ENCODE results near the gene MCUB. TPM values are rescaled to one million over a fixed set of nuclear protein-coding genes. Genes with fewer than 3 reads are reported as not detected.

The MCUB gene
- total and polyA plus RNA-seq, 2 experiments from 2014 or later: 6.2 to 9.9 TPM

DNA sequence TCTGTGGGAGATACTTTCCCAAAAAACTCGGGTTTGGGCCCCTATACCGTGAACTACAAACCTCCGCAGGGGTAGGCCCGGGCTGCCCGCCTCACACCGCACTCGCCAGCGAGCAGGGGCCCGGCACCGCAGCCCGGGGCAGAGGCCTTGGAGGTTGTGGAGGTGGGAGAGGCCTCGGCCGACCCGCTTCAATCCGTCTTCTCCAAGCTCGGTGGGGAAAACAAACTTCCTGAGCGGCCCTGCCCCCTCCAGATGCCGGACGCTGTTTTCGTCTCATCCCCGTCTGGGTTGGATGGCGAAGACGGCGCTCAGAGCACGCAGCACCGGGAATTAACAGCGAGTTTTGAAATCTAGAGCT, 442 bp upstream of the MCUB start:
- 3% methylated on average over 27 of the region's 27 CpGs for WGBS (ENCODE audit: low lambda C conversion rate, missing lambda C conversion rate)
- Histone ChIP-seq H3K27me3 (peaks cover 17% of the 10 kb centered on the region), H3K9me2 (replicated peaks; ENCODE audit: insufficient read depth) (no peaks in the 10 kb centered on the region), H3K79me2 (no peaks in the 10 kb centered on the region), H3K4me1 (ENCODE audit: insufficient read depth) (no peaks in the 10 kb centered on the region), H3K36me3 (replicated peaks; ENCODE audit: insufficient read depth, low read depth) (no peaks in the 10 kb centered on the region), H3K27ac (peak overlapping the region; percentile 44), H2AFZ (peak overlapping the region; percentile 95), H3K4me3 (peak overlapping the region; percentile 75), H3K4me2 (peak overlapping the region; percentile 100), H3K9me3 (ENCODE audit: low read depth) (no peaks in the 10 kb centered on the region), H4K20me1 (ENCODE audit: insufficient read depth, poor library complexity, severe bottlenecking) (no peaks in the 10 kb centered on the region)
- no peak for DNase-seq (ENCODE audit: low spot score)
- TF ChIP-seq, protein P1, sequence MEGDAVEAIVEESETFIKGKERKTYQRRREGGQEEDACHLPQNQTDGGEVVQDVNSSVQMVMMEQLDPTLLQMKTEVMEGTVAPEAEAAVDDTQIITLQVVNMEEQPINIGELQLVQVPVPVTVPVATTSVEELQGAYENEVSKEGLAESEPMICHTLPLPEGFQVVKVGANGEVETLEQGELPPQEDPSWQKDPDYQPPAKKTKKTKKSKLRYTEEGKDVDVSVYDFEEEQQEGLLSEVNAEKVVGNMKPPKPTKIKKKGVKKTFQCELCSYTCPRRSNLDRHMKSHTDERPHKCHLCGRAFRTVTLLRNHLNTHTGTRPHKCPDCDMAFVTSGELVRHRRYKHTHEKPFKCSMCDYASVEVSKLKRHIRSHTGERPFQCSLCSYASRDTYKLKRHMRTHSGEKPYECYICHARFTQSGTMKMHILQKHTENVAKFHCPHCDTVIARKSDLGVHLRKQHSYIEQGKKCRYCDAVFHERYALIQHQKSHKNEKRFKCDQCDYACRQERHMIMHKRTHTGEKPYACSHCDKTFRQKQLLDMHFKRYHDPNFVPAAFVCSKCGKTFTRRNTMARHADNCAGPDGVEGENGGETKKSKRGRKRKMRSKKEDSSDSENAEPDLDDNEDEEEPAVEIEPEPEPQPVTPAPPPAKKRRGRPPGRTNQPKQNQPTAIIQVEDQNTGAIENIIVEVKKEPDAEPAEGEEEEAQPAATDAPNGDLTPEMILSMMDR (IDR thresholded peaks at IDR 0.05; ENCODE audit: poor library complexity): no peak
- TF ChIP-seq EZH2 (IDR thresholded peaks at IDR 0.05; ENCODE audit: borderline replicate concordance) (no peak), EZH2phosphoT487 (IDR thresholded peaks at IDR 0.05; ENCODE audit: low read depth, severe bottlenecking, unreplicated experiment) (no peak)

DNA sequence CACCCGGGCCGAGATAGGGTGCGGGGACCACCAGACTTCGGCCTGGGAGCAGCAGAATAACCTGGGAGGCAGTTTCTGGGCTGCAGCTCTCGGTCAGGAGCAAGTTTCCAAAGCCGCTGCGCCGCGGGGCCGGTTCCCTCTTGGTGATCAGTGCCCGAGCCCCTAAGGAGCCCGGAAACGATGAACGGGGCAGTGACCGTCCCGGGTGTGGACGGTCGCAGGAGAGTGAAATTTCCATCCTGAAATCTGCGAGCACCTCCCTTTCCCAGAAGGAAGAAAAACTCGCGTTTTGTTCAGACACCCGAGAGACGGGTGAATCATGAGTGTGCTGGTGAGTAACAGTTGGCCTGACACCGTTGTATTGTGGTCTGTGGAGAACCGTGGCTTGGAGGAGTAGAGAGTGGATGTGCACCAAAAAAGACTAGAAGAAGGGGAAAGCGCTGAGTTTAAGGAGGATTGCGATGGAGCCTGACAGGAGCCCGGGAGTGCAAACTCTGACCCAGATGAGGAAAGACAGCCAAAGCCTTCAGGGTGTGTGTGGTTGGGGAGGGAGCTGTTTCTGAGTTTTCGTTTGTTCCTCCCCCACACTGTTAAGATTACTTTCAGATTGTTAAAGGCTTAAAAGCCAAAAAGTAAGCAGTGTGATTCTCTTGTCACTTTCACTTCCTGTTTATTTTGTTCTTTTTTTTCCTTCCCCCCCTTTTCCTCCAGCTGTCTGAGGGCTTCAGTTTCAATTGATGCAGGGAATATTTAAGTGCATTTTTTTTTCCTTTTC, 828 bp downstream of the MCUB start:
- H2AFZ ChIP-seq: peak overlapping the region; percentile 95
- H3K9me3 ChIP-seq (ENCODE audit: low read depth): no peaks in the 10 kb centered on the region
- H3K9me2 ChIP-seq (replicated peaks; ENCODE audit: insufficient read depth): no peaks in the 10 kb centered on the region
- peak overlapping the region; percentile 100 for H3K4me2 ChIP-seq
- peak; percentile 49 for DNase-seq (ENCODE audit: low spot score)
- H4K20me1 ChIP-seq (ENCODE audit: insufficient read depth, poor library complexity, severe bottlenecking): no peaks in the 10 kb centered on the region
- H3K4me3 ChIP-seq: peak overlapping the region; percentile 75
- peaks cover 17% of the 10 kb centered on the region for H3K27me3 ChIP-seq
- TF ChIP-seq EZH2phosphoT487 (IDR thresholded peaks at IDR 0.05; ENCODE audit: low read depth, severe bottlenecking, unreplicated experiment) (no peak), EZH2 (IDR thresholded peaks at IDR 0.05; ENCODE audit: borderline replicate concordance) (no peak)
- TF ChIP-seq, protein P1 (IDR thresholded peaks at IDR 0.05; ENCODE audit: poor library complexity): no peak
- peak overlapping the region; percentile 22 for H3K27ac ChIP-seq
- H3K4me1 ChIP-seq (ENCODE audit: insufficient read depth): no peaks in the 10 kb centered on the region
- 1% methylated on average over 29 of the region's 29 CpGs for WGBS (ENCODE audit: low lambda C conversion rate, missing lambda C conversion rate)
- H3K79me2 ChIP-seq: no peaks in the 10 kb centered on the region
- no peaks in the 10 kb centered on the region for H3K36me3 ChIP-seq (replicated peaks; ENCODE audit: insufficient read depth, low read depth)

- DNase-seq (ENCODE audit: low spot score): no peak
- H3K79me2 ChIP-seq: no peaks in the 10 kb centered on the region
These were observed 2.6 kb downstream of the MCUB start for GRCh38 chr4:109562457-109563239.

More at GRCh38 chr4:109562457-109563239, 2.6 kb downstream of the MCUB start:
- H3K27me3 ChIP-seq: peaks cover 17% of the 10 kb centered on the region
- H3K36me3 ChIP-seq (replicated peaks; ENCODE audit: insufficient read depth, low read depth): no peaks in the 10 kb centered on the region
- no peaks in the 10 kb centered on the region for H4K20me1 ChIP-seq (ENCODE audit: insufficient read depth, poor library complexity, severe bottlenecking)
- H3K4me2 ChIP-seq: no peak overlapping the region
- H3K9me3 ChIP-seq (ENCODE audit: low read depth): no peaks in the 10 kb centered on the region
- H2AFZ ChIP-seq: no peak overlapping the region
- H3K4me1 ChIP-seq (ENCODE audit: insufficient read depth): no peaks in the 10 kb centered on the region
- H3K27ac ChIP-seq: no peak overlapping the region
- H3K4me3 ChIP-seq: no peak overlapping the region
- no peak for TF ChIP-seq EZH2phosphoT487 (IDR thresholded peaks at IDR 0.05; ENCODE audit: low read depth, severe bottlenecking, unreplicated experiment)
- no peak for TF ChIP-seq EZH2 (IDR thresholded peaks at IDR 0.05; ENCODE audit: borderline replicate concordance)
- TF ChIP-seq, protein P1 (IDR thresholded peaks at IDR 0.05; ENCODE audit: poor library complexity): no peak
- no peaks in the 10 kb centered on the region for H3K9me2 ChIP-seq (replicated peaks; ENCODE audit: insufficient read depth)
- WGBS (ENCODE audit: low lambda C conversion rate, missing lambda C conversion rate): 83% methylated on average over 6 of the region's 6 CpGs
